Measurements from ENCODE around the gene SLC35F5. TPM values are rescaled to one million over a fixed set of nuclear protein-coding genes. Genes with fewer than 3 reads are reported as not detected.

The SLC35F5 gene, protein sequence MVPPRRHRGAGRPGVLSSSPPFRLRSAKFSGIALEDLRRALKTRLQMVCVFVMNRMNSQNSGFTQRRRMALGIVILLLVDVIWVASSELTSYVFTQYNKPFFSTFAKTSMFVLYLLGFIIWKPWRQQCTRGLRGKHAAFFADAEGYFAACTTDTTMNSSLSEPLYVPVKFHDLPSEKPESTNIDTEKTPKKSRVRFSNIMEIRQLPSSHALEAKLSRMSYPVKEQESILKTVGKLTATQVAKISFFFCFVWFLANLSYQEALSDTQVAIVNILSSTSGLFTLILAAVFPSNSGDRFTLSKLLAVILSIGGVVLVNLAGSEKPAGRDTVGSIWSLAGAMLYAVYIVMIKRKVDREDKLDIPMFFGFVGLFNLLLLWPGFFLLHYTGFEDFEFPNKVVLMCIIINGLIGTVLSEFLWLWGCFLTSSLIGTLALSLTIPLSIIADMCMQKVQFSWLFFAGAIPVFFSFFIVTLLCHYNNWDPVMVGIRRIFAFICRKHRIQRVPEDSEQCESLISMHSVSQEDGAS
- 86.6 and 90.0 TPM in 2 replicates for polyA plus RNA-seq (2011; rRNA removed)
- polyA plus RNA-seq (2012; cell fraction: cytosol; rRNA removed), result 15.7 and 19.3 TPM in 2 replicates
- polyA plus RNA-seq (2012; cell fraction: nucleus; rRNA removed), result 10.3 and 14.3 TPM in 2 replicates
- polyA plus RNA-seq (2017; fragmentation: RNase III; extraction: RNeasy Plus Mini Kit Qiagen cat#74134 plus additional on column Dnase treatment), result 45.0 to 50.0 TPM (median 45.6 TPM) in 3 replicates
- 57.7 and 60.6 TPM in 2 replicates for polyA minus RNA-seq (2011; rRNA and poly(A)+ RNA removed)

DNA sequence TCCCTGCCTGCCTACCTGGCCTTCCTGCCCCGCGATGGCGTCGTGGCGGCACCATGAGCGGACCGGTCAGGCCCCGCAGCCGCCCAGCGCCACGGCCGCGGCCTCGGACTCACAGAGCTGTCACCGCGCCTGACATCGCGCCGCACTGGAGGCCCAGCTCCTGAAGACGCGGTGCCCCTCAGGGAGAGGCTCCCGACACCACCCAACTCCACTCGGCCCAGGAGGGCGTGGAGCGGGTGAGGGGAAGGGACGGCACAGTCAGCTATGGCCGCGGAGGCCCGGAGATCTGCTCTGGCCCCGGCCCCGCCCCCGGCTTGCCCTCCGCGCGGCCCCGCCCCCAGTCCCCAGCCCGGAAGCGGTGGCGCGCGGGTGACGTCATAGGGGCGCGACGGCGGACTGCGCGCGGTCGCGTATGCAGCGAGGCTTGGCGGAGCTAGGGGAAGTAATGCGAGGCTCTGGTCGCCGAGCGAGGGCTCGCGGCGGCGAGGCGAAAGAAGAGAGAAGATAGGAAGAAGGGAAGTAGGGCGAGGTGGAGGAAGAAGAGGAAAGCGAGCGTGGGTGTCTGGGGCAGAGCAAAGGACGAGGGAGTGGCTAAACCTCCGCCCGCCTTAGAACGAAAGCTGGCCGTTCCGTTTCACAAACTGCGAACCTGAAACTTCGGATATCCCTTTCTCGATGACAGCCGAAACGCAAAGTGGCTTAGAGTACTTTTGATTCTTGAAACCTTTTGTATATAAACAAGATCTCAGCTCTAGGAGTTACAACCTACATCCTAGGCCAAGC, at the start of gene SLC35F5:
TSS of gene SLC35F5 (minus strand) at position 288 of the 783 bp plus-strand sequence. CDS start at position 55, 233 bp downstream.
- Histone ChIP-seq H3K4me1 (peaks cover 15% of the 10 kb centered on the region), H3K9me3 (no peaks in the 10 kb centered on the region), H3K27ac (peak within 1 kb of the TSS; percentile 89 to 94), H3K4me3 (peak within 1 kb of the TSS; percentile 77), H3K4me2 (peak within 1 kb of the TSS; percentile 76)
- CTCF ChIA-PET, result interaction anchor here (0.8 to 1.6 kb wide), 7 partner anchors 13 to 156 kb away, joined by 3 to 5 read pairs (median 3); no protein-coding TSS in a partner anchor
- ATAC-seq, result peak; percentile 96 to 99
- WGBS (ENCODE audit: missing lambda C conversion rate), result under 1% methylated on average over 41 of the region's 76 CpGs
- FAIRE-seq, result no peak
- POLR2A ChIA-PET, result interaction anchor here (0.6 to 2.6 kb wide), 27 partner anchors 10 to 207 kb away, joined by 3 to 43 read pairs (median 4); partner anchors contain the start of gene ACTR3
- peak; percentile 38 to 91 for DNase-seq (ENCODE audit: low read depth in 1 of 2, low spot score in 1 of 2)
- TF ChIP-seq, protein P1, sequence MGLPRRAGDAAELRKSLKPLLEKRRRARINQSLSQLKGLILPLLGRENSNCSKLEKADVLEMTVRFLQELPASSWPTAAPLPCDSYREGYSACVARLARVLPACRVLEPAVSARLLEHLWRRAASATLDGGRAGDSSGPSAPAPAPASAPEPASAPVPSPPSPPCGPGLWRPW (IDR thresholded peaks at IDR 0.05), result no peak
- no peak for TF ChIP-seq RCOR1 (IDR thresholded peaks at IDR 0.05; ENCODE audit: low read depth, low read length)
- TF ChIP-seq MYC (IDR thresholded peaks at IDR 0.05; ENCODE audit: borderline replicate concordance, low read length), result peak; percentile 63
- TF ChIP-seq, protein P2, sequence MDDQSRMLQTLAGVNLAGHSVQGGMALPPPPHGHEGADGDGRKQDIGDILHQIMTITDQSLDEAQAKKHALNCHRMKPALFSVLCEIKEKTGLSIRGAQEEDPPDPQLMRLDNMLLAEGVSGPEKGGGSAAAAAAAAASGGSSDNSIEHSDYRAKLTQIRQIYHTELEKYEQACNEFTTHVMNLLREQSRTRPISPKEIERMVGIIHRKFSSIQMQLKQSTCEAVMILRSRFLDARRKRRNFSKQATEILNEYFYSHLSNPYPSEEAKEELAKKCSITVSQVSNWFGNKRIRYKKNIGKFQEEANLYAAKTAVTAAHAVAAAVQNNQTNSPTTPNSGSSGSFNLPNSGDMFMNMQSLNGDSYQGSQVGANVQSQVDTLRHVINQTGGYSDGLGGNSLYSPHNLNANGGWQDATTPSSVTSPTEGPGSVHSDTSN (IDR thresholded peaks at IDR 0.05), result no peak
- TF ChIP-seq CEBPB (IDR thresholded peaks at IDR 0.05), result no peak
- no peak for TF ChIP-seq BHLHE40 (IDR thresholded peaks at IDR 0.05; ENCODE audit: low read depth, low read length)
- no peak for TF ChIP-seq NR3C1 (IDR thresholded peaks at IDR 0.05)
- TF ChIP-seq, protein P3, sequence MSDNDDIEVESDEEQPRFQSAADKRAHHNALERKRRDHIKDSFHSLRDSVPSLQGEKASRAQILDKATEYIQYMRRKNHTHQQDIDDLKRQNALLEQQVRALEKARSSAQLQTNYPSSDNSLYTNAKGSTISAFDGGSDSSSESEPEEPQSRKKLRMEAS (IDR thresholded peaks at IDR 0.05), result peak; percentile 86
- TF ChIP-seq, protein P4, sequence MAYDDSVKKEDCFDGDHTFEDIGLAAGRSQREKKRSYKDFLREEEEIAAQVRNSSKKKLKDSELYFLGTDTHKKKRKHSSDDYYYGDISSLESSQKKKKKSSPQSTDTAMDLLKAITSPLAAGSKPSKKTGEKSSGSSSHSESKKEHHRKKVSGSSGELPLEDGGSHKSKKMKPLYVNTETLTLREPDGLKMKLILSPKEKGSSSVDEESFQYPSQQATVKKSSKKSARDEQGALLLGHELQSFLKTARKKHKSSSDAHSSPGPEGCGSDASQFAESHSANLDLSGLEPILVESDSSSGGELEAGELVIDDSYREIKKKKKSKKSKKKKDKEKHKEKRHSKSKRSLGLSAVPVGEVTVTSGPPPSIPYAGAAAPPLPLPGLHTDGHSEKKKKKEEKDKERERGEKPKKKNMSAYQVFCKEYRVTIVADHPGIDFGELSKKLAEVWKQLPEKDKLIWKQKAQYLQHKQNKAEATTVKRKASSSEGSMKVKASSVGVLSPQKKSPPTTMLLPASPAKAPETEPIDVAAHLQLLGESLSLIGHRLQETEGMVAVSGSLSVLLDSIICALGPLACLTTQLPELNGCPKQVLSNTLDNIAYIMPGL (CRISPR knock-in tag; IDR thresholded peaks at IDR 0.05; ENCODE audit: borderline replicate concordance), result no peak
- TF ChIP-seq, protein P5, sequence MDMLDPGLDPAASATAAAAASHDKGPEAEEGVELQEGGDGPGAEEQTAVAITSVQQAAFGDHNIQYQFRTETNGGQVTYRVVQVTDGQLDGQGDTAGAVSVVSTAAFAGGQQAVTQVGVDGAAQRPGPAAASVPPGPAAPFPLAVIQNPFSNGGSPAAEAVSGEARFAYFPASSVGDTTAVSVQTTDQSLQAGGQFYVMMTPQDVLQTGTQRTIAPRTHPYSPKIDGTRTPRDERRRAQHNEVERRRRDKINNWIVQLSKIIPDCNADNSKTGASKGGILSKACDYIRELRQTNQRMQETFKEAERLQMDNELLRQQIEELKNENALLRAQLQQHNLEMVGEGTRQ (IDR thresholded peaks at IDR 0.05), result no peak
- TF ChIP-seq TFCP2L1 (CRISPR knock-in tag; IDR thresholded peaks at IDR 0.05), result no peak
- TF ChIP-seq, protein P6, sequence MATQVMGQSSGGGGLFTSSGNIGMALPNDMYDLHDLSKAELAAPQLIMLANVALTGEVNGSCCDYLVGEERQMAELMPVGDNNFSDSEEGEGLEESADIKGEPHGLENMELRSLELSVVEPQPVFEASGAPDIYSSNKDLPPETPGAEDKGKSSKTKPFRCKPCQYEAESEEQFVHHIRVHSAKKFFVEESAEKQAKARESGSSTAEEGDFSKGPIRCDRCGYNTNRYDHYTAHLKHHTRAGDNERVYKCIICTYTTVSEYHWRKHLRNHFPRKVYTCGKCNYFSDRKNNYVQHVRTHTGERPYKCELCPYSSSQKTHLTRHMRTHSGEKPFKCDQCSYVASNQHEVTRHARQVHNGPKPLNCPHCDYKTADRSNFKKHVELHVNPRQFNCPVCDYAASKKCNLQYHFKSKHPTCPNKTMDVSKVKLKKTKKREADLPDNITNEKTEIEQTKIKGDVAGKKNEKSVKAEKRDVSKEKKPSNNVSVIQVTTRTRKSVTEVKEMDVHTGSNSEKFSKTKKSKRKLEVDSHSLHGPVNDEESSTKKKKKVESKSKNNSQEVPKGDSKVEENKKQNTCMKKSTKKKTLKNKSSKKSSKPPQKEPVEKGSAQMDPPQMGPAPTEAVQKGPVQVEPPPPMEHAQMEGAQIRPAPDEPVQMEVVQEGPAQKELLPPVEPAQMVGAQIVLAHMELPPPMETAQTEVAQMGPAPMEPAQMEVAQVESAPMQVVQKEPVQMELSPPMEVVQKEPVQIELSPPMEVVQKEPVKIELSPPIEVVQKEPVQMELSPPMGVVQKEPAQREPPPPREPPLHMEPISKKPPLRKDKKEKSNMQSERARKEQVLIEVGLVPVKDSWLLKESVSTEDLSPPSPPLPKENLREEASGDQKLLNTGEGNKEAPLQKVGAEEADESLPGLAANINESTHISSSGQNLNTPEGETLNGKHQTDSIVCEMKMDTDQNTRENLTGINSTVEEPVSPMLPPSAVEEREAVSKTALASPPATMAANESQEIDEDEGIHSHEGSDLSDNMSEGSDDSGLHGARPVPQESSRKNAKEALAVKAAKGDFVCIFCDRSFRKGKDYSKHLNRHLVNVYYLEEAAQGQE (IDR thresholded peaks at IDR 0.05), result no peak
- TF ChIP-seq CHD2 (IDR thresholded peaks at IDR 0.05; ENCODE audit: low read length, partially characterized antibody), result no peak
- no peak for TF ChIP-seq RFX5 (IDR thresholded peaks at IDR 0.05)
- TF ChIP-seq EP300 (IDR thresholded peaks at IDR 0.05), result 0 out of 5 replicates have a peak, but pooled peaks of 1 of the 2 experiments have one; percentile 11
- TF ChIP-seq RAD21 (conservative IDR thresholded peaks at IDR 0.05 in 1 of 2, IDR thresholded peaks at IDR 0.05 in 1 of 2), result peak; percentile 4 to 52; a peak in 3 of 5 replicates
- no peak for TF ChIP-seq RARB (CRISPR knock-in tag; IDR thresholded peaks at IDR 0.05)
- TF ChIP-seq PHF8 (IDR thresholded peaks at IDR 0.05; ENCODE audit: borderline replicate concordance, low read depth), result peak; percentile 86
- TF ChIP-seq ZC3H11A (IDR thresholded peaks at IDR 0.05), result no peak
- TF ChIP-seq POLR2AphosphoS2 (conservative IDR thresholded peaks at IDR 0.05; ENCODE audit: low read length), result no peak
- TF ChIP-seq CBX2 (IDR thresholded peaks at IDR 0.05; ENCODE audit: borderline replicate concordance, low read depth), result no peak
- TF ChIP-seq JUNB (IDR thresholded peaks at IDR 0.05), result no peak
- TF ChIP-seq TP53 (CRISPR knock-in tag; IDR thresholded peaks at IDR 0.05), result no peak
- TF ChIP-seq, protein P7, sequence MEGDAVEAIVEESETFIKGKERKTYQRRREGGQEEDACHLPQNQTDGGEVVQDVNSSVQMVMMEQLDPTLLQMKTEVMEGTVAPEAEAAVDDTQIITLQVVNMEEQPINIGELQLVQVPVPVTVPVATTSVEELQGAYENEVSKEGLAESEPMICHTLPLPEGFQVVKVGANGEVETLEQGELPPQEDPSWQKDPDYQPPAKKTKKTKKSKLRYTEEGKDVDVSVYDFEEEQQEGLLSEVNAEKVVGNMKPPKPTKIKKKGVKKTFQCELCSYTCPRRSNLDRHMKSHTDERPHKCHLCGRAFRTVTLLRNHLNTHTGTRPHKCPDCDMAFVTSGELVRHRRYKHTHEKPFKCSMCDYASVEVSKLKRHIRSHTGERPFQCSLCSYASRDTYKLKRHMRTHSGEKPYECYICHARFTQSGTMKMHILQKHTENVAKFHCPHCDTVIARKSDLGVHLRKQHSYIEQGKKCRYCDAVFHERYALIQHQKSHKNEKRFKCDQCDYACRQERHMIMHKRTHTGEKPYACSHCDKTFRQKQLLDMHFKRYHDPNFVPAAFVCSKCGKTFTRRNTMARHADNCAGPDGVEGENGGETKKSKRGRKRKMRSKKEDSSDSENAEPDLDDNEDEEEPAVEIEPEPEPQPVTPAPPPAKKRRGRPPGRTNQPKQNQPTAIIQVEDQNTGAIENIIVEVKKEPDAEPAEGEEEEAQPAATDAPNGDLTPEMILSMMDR (IDR thresholded peaks at IDR 0.05), result no peak
- TF ChIP-seq POLR2A (IDR thresholded peaks at IDR 0.05; ENCODE audit: low read length), result peak; percentile 80
- no peak for TF ChIP-seq MAFK (IDR thresholded peaks at IDR 0.05; ENCODE audit: partially characterized antibody)
- TF ChIP-seq JUN (IDR thresholded peaks at IDR 0.05), result peak; percentile 69 to 96; a peak in 4 of 5 replicates

All from A549 (cell line).